AG04450 (cell line): ENCODE measurements around the gene ZBTB43. TPM values are rescaled to one million over a fixed set of nuclear protein-coding genes. Genes with fewer than 3 reads are reported as not detected.

Source experiments
- CTCF ChIA-PET: fragments of 300-600, 350-600 bp; formaldehyde crosslinking; extraction: SDS; loops from one replicate; lab custom pipeline; 2022; ENCODE audit warnings: antibody characterized with exemption, inconsistent platforms; lab: Charles Lee
- POLR2A ChIA-PET: fragments of 350-600 bp; formaldehyde crosslinking; extraction: SDS; loops from one replicate; lab custom pipeline; 2021; ENCODE audit warnings: antibody characterized with exemption, inconsistent platforms; lab: Yijun Ruan, JAX
- DNase-seq: peaks from one replicate; pipeline ENCODE4 v3.0.0-alpha.2; 2011; ENCODE audit warnings: low read depth, low spot score
- H3K27ac ChIP-seq: one replicate; pipeline ENCODE4 v1.5.1; 2012; ENCODE audit warnings: low read depth, low read length, control low read depth
- H3K27me3 ChIP-seq: one replicate; pipeline ENCODE4 v1.6.0; 2012; ENCODE audit warnings: low read length; ENCODE audit not compliant: control insufficient read depth, insufficient read depth
- H3K4me3 ChIP-seq: 2 replicates; pipeline ENCODE4 v1.5.1; 2011; ENCODE audit warnings: mild to moderate bottlenecking, low read depth, low read length, control low read depth
- H3K9me3 ChIP-seq: 2 replicates; pipeline ENCODE4 v1.5.1; 2012; ENCODE audit warnings: low read length; ENCODE audit not compliant: control insufficient read depth, insufficient read depth
- CTCF ChIP-seq: IDR thresholded peaks from 2 replicates; pipeline ENCODE4 v1.5.1; 2011; ENCODE audit warnings: low read depth, low read length, control low read depth, inconsistent platforms
- polyA plus RNA-seq: library from polyadenylated mRNA; depleted of rRNA; stranded (reverse); fragments of >200 nt; gene quantifications from 2 replicates; pipeline ENCODE4 v1.2.3, GENCODE V29; 2011

Gene ZBTB43
- polyA plus RNA-seq, 1 experiment: 11.7 TPM

- ChIA-PET POLR2A (no interaction called here), CTCF (no interaction called here)
- no peak for DNase-seq
Observed at GRCh38 chr9:126874546-126875314, 69.9 kb downstream of the ZBTB43 start.

GRCh38 chr9:126875756-126876510 lies 71.1 kb downstream of the ZBTB43 start:
- ChIA-PET CTCF (no interaction called here), POLR2A (no interaction called here)
- H3K27me3 ChIP-seq: no peaks in the 10 kb centered on the region

More at GRCh38 chr9:126874546-126875314, 69.9 kb downstream of the ZBTB43 start:
- Histone ChIP-seq H3K4me3 (no peak overlapping the region), H3K27me3 (no peaks in the 10 kb centered on the region), H3K27ac (no peak overlapping the region), H3K9me3 (no peaks in the 10 kb centered on the region)
- TF ChIP-seq CTCF: no peak

GRCh38 chr9:126876531-126876930 lies 71.7 kb downstream of the ZBTB43 start:
- no peak for TF ChIP-seq CTCF
- H3K27me3 ChIP-seq: no peaks in the 10 kb centered on the region
- CTCF ChIA-PET: no interaction called here
- no peaks in the 10 kb centered on the region for H3K9me3 ChIP-seq
- no peak for DNase-seq
- H3K27ac ChIP-seq: no peak overlapping the region
- POLR2A ChIA-PET: no interaction called here
- no peak overlapping the region for H3K4me3 ChIP-seq

More at GRCh38 chr9:126875756-126876510, 71.1 kb downstream of the ZBTB43 start:
- TF ChIP-seq CTCF: no peak
- no peak for DNase-seq
- H3K4me3 ChIP-seq: no peak overlapping the region
- no peak overlapping the region for H3K27ac ChIP-seq
- H3K9me3 ChIP-seq: no peaks in the 10 kb centered on the region

GRCh38 chr9:126877418-126877817 lies 72.6 kb downstream of the ZBTB43 start:
- ChIA-PET CTCF (no interaction called here), POLR2A (no interaction called here)
- Histone ChIP-seq H3K4me3 (no peak overlapping the region), H3K9me3 (no peaks in the 10 kb centered on the region), H3K27ac (no peak overlapping the region), H3K27me3 (no peaks in the 10 kb centered on the region)
- DNase-seq: no peak
- TF ChIP-seq CTCF: no peak

GRCh38 chr9:126879288-126879687 lies 74.4 kb downstream of the ZBTB43 start:
- no peak for DNase-seq

More at GRCh38 chr9:126879288-126879687, 74.4 kb downstream of the ZBTB43 start:
- CTCF ChIA-PET: no interaction called here
- POLR2A ChIA-PET: no interaction called here
- H3K9me3 ChIP-seq: no peaks in the 10 kb centered on the region
- H3K4me3 ChIP-seq: no peak overlapping the region
- TF ChIP-seq CTCF: no peak
- H3K27me3 ChIP-seq: no peaks in the 10 kb centered on the region
- no peak overlapping the region for H3K27ac ChIP-seq
